GM18861 (cell line): ENCODE measurements around the gene VSTM4.

Experiments
- ATAC-seq: cut with Tn5 transposase; IDR thresholded peaks from one replicate; pipeline ENCODE4 v1.9.1; 2021; ENCODE audit not compliant: unreplicated experiment

Gene VSTM4

DNA sequence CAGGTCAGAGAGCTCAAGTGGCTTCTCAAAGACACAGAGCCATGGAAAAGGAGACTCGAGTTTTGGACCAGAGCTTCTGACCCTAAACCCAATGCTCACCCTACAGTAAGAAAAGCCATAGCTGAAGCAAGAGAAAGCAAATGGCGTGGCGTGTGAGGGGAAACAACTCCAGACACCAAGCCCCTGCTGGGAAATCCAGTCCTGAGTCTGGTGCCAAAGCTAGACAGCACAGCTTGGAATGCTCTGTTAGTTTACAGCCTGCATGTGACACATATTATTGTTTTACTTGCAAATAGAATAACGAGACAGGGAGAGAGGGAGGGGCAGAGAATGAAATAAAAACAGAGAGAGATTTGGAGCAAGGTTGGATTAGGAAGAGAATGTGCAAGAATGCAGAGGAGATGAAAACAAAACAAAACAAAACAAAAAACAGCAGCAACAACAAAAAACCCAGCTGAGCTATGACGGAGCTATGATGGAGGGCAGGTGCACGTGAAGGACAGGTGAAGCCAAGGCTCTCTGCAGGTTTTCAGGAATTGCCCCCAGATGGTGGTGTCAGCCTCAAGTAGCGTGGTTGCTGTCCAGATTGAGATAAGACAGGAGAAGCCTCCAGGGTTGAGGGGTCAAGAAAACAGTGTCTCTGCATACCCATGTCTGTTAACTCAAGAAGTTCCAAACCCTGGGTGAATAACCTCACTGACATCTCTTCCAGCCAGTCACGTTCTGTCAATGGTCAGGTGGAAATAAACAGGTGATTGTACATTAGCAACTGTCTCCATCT lies 105.9 kb downstream of the VSTM4 start:
- no peak for ATAC-seq

- ATAC-seq = no peak
Observed at GRCh38 chr10:49008505-49009198, 106.7 kb downstream of the VSTM4 start.

GRCh38 chr10:49008091-49008490 lies 107.2 kb downstream of the VSTM4 start:
- ATAC-seq = no peak

DNA sequence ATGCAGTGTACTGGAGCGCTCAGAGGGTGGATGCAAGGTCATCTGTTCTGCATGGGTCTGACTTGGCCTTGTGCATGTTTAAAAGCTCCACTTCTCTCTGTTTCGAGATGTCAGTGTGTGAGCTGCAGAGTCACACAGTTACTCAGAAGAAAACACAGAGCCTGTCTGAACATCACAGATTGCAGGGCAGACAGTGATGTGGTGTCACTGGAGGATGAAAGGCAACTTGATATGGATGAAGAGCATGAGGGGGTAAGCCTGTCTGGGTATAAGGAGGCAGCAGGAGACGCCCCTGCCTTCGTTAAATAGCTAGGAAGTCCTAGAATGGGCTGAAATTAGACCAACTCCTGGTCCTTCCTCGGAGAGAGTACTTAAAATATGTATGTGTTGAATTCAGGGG lies 108.2 kb downstream of the VSTM4 start:
- ATAC-seq = no peak

- ATAC-seq = no peak
Observed at GRCh38 chr10:49005270-49005669, 110.1 kb downstream of the VSTM4 start.

DNA sequence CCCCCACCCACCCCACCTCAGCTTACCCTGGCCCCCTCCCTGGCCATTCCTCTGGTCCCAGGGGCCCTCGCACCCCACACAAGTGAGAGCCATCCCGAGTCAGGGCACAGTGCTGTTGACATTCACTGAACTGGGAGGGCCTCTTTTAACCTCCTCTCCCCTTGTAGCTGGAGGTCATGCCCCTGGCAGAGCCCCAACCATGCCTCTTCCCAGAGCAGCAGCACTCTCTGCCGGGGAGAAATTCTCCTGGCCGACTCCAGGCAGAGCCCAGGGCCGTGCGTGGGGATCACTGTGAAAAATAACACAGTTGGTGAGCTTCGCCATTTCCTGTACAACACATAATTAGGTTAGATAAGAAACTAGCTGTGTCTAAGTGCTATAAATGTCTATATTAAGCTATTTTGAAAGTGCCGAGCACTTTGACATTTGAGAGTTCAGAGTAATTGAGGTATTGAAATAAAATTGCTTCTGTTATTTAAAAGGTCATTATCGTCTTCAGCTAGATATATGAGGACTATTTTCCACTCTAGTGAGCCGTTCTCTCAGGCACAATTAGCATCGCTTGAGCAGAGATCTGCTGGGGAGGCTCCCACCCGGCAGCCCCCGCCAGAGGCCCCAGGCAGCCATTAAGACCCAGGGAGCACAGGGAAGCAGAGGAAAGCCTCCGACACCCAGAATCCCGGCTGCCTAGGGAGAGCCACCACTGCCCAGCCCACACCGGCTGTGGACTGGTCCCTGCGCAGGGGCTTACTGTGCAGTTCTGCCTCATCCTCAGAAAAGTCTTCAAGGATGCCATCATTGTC lies 113.3 kb downstream of the VSTM4 start:
- ATAC-seq = no peak

DNA sequence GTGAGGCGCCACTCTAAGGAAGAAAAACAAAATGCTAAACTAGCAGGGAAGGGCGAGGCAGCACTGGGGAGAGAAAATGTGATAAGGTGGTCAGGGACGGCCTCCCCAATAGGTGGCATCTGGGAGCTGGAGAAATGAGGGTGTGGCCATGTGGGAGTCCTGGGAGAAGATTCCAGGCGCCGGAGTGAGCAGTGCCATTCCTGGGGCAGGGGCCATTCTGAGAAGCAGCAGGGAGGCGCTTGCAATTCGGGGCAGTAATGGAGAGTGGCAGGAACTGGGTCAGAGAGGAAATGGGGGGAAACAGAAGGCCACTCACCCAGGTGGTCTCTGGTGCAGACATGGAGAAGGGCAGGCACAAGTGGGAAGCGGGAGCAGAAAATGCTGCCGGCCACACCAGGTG lies 113.9 kb downstream of the VSTM4 start:
- no peak for ATAC-seq

- no peak for ATAC-seq
Observed at GRCh38 chr10:49000437-49001398, 114.6 kb downstream of the VSTM4 start.

GRCh38 chr10:48999346-48999745 lies 116.0 kb downstream of the VSTM4 start:
- ATAC-seq = no peak

- no peak for ATAC-seq
Observed at GRCh38 chr10:48996329-48996728, 119.0 kb downstream of the VSTM4 start.

- ATAC-seq = no peak
Observed at GRCh38 chr10:48993627-48994026, 121.7 kb downstream of the VSTM4 start.

- no peak for ATAC-seq
Observed at GRCh38 chr10:48990226-48990625, 125.1 kb downstream of the VSTM4 start.

- ATAC-seq = no peak
Observed at GRCh38 chr10:48985621-48986158, 129.6 kb downstream of the VSTM4 start.

DNA sequence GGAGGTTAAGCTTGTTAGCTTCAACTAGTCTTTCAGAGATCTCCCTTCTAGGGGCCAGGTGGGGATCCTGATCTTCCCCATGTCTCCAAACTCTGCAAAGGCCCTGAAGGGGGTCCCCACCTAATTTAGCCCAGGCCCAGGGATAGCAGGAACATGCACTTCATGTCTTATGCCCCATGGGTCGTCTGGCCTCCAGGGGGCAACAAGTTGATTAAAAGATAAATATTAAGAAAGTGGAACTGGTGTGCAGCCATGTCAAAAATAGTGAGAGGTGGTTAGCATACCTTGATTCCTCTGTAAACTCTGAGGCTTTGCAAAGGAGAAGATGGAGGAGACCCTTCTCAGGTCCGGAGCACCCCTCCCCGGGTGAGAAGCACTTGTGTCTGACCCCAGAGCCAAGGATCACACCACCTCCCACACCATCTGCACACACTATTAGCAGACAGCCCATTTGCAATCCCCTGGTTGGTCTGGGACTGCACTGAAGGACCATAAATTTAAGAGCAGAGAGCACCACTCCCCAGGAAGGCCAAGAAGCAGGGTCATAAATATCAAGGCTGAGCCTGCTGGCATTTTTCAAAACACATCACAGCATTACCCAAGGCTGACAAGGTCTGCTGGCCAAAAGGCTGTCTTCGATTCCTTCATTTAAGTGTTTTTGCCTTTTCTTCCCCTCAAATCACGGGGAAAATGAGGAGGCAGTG lies 131.5 kb downstream of the VSTM4 start:
- no peak for ATAC-seq

DNA sequence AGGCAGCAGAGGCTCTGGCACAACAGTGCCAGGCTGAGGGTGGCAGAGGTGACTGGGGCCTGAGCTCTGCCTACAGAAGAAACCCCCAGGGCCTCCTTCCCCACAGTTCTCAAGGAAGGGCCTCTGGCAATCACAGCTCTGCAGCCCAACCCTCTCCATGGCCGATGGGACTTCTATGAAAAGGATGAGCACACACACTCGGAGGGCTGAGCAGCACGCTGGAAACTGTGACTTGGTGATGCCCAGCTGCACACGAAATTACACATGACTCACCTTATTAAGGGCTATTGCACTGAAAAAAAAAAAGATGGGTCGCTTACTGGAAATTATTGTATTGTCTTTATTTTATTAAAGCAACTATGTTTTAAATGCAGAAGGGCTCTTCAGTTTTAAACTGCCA lies 132.7 kb downstream of the VSTM4 start:
- no peak for ATAC-seq

DNA sequence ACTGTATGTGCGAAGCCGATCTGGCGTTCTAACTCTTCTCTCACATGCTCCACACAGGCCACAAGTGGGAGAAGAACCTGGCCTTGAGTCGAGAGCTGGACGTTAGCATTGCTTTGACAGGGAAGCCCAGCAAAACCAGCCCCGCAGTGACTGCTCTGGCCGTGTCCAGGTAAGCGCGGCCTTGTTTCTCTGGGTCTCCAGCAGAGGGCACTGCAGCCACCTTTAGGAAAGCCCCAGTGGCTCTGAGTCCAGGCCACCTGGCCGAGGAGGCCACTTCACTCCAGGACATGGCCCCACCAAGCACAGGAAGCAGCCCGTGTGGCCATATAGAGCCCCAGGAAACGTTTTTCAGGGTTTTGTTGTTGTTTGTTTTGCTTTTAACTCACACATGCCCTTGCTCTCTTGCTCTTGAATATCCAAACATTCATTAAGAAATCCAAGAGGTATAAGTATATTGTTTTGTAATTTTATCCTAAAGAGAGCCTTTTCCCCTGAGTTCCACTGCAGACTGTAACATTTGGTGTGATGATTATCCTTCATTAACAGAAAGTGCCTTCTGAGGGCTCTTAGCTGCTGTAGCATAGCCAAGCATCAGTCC lies 133.9 kb downstream of the VSTM4 start:
- no peak for ATAC-seq

DNA sequence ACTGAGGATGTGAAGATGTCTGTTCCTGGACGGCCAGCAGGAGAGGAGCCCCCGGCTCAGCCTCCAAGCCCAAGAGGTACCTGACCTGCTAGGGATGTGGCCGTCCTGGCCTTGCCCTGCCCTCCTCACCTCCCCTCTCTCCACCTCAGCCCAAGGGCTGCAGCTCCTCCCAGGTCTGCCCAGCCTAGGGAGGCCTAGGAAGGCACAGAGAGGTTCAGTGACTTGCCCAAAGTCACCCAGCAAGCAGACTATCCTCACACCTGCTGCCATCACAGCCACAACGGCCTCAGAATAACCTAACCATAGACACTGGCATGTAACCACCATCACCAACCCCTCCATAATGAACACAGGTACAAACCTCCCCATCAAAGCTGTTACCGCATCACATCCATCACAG lies 137.0 kb downstream of the VSTM4 start:
- no peak for ATAC-seq

DNA sequence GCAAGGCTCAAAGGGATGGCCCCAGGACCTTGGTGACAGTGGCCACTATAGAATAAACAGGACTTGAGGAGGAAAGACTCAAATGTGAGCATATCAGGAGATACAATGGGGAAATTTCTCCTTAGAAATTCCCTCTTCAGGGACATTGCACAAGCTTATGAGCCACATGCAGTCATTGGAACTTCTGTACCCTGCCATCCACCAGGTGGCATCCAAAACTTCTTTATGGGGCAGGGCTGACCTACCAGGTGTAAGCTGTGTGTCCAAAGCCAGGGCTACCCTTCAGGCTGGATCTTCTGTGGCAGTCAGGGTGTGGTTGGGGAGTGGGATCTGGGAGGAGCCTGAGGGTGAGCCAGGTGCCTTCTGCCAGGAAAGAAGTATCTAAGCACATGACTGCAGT lies 139.1 kb downstream of the VSTM4 start:
- ATAC-seq = no peak

DNA sequence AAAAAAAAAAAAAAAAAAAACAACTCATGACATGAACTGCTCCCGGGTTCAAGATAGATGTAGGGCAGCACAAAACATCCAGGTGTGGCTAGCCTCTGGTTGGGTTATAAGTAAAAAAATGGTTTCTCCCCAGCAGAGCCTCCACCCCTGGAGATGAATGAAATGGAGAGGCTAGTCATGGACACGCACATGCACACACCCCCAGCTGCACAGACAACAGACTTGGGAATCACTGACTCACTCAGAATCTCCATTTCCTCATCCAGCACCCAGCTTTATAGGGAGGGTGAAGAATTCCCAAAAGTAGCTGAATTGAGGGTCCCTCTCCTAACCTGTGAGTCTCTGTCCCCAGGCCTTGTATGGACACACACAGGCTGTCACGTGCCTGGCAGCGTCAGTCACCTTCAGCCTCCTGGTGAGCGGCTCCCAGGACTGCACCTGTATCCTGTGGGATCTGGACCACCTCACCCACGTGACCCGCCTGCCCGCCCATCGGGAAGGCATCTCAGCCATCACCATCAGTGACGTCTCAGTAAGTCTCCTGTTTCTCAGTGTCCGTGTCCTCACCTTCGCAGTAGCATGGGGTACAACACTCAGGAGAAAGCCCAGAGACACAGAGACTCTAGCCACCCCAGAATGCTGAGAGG lies 140.7 kb downstream of the VSTM4 start:
- no peak for ATAC-seq
